ENCODE data around the gene SLC12A6.
A peak's percentile ranks its signal among the peaks of the same experiment; 100 is the strongest.

The SLC12A6 gene

DNA sequence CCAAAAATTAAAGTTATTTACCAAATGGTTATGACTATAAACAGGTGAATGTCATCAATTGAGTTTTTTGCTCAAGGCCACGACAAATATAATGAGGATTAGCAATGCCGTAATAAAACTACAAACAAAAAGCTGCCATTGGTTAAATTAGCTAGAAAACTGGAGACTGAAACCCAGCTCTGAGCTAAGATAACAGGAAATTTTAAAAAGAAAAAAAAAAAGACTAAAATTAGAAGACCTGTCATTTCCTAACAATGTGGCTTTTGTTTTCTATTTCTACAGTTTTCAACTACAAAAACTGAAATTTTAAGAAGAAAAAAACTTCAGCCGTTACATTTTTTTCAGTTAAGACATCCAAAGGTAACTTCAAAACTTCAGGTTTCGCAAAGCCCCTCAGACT, 9.7 kb downstream of the SLC12A6 start:
- peak in 1 of 2 donors; percentile 14 for DNase-seq

DNA sequence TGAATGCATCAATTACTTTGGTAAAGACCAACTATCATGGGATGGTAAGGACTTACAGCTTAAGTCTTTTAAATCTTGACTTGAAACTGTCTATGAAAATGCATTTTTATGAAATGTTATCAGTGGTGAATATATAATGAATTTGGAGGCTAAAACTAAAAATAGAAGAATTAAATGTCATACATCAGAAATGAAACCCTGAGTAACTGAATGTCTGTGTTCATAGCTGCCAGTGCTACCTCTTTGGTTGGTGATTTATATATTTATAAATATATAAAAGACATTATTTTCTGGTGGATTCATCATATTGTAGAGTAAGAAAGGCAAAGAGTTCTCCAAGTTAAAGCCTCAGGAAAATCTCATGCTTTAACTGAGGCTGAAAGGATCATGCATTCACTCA, 12.2 kb downstream of the SLC12A6 start:
- no peak for DNase-seq

DNA sequence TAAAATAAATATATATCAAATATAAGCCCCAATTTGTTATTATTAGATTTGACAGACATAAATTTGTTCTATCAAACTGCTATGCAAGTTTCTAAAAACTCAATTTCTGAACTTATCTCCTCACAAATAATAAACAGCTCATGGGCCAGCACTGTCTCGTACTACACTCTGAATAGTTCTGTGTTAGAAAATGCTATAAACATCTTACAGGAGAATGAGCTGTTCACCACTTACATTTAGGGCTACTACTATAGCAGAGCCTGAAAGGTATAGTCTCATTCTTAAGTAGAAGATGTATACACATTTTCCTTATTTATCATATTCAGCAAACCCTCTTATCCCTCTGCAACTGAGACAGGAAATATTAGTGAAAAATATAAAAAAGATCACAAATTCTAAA, 12.6 kb downstream of the SLC12A6 start:
- no peak for DNase-seq

DNA sequence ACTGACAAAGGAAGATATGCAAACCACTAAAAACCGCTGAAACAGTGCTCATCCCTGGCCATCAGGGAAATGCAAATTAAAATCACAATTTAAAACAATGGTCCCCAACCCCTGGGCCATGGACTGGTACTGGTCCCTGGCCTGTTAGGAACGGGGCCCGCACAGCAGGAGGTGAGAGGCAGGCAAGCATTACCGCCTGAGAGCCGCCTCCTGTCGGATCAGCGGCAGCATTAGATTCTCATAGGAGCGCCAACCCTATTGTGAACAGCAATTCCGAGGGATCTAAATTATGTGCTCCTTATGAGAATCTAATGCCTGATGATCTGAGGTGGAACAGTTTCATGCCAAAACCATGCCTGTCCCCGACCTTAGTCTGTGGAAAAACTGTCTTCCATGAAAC, 14.4 kb downstream of the SLC12A6 start:
- DNase-seq = no peak

DNA sequence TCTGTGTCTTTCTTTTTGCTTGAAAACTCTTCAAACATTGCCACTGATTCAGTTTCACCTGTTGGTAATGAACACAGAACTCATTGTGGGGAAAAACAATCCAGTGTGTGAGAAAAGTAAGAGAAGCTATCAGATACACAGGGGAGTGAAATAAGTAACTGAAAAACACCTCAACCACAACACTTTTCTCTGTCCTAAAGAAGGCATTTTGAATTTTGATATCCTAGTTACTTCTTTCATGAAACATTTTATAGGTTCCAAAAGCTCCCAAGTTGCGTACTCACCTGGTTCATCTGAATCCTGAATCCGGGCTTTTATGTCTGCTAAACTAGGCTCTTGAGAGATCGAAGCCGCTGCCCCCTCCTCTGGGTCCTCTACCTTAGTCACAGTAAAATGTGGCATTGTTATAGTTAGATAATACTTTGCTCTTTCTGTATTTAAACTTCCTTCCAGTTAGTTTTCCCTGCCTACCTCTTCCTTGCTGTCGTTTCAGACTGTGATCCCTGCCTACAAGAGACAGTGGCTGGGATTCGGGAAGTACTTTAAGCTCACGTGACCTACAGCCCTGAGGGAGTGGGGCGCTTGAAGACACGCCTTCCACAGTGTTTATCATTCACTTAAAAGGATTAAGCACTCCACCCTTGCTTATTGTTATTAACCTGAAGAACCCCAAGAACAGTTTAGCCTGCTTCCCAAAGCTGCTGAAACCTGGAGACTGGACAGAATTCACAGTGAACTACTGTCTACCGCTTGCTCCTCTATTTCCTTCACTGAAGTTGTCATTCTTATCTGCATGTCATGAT, 19.1 kb downstream of the SLC12A6 start:
- DNase-seq = peak; percentile 19 to 30

DNA sequence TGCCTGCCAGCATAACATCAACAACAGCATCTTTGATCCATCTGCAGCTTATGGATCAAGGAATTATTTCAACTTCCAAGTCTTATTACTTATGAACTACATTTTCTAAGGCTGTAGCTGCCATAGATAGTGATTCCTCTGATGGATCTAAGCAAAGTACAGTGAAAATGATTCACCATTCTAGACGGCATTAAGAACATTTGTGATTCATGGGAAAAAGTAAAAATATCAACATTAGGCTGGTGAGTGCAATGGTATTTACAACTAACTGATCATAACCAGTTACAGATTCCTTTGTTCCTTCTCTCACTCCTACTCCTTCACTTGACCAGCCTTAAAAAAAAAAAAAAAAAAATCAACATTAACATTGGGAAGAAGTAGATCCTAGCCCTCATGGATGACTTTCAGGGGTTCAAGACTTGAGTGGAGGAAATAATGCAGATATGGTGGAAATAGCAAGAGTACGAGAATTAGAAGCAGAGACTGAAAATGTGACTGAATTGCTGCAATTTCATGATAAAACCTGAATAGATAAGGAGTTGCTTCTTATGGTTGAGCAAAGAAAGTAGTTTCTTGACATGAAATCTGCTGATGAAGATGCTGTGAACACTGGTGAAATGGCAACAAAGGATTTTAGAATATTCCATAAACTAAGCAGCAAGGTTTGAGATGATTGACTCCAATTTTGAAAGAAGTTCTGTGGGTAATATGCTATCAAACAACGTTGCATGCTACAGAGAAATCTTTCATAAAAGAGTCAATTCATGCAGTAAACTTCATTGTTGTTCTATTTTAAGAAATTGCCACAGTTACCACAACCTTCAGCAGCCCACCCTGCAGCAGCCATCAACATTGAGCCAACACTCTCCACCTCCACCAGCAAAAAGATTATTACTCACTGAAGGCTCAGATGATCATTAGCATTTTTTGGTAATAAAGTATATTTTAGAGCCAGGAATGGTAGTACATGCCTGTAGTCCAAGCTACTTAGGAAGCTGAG, 22.8 kb downstream of the SLC12A6 start:
- DNase-seq = no peak

DNA sequence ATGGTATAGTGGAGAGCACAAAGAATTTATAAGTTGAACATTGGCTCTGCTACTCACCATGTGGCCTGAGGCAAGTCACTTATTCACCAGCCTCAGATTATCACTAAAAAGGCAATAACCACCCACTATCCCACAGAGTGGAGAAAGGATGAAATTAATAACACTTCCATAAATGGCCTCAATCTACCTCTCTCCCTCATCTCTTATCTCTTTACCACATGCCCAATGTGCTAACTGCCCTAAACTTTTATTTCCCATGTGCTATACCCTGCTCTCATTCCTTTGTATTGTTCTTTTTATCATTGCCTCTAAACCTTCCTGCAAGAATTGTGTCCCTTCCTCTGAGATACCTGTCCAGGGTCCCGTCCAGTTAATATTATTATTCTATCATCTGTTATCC, 26.0 kb downstream of the SLC12A6 start:
- DNase-seq = no peak

DNA sequence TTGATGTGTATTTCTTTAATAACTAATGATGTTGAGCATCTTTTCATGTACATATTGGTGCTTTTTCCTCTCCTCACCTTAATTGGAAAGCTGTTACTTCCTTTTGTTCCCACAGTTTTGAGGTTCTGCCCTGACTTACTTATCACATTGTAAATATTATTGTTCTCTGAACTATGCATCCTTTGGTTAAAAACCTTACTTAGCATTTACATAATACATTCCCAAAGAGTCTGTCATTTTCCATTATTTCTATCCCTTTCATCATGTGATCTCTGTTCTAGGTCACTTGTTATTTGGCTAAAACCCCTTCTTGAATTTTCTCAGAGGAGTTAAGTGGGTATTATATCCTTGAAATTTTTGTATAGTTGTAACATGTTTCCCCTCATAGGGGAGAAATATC, 33.0 kb downstream of the SLC12A6 start:
- no peak for DNase-seq

DNA sequence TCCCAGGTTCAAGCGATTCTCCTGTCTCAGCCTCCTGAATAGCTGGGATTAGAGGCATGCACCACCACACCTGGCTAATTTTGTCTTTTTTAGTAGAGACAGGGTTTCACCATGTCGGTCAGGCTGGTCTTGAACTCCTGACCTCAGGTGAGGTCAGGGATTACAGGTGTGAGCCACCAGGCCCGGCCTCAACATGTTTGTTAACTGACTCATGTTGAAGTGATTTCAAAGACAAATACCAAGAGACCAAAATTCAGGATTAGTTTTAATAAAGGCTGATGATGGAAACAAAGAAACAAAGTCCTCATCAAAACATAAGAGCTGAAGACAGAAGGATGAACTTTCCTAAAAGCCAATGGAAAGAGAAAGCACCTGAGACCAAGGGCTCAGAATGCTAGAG, 36.5 kb downstream of the SLC12A6 start:
- DNase-seq = no peak

DNA sequence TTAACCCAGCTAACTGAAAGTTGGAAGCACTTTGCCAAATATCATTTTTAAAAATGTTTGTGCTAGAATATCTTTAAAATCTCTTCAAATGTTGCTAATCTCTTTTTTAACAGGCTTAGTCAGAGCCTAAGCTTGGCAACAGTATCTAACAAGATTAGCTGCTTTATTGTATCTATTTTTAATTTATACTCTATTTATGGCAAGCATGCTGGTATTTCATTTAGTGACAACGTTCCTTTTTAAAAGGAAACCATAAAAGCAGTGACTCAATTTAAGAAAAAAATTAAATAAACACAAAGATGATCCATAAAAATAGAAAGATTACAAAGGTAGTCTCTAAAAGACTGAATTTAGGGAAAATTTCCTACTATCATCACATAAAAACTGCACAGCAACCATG, 40.5 kb downstream of the SLC12A6 start:
- no peak for DNase-seq

DNA sequence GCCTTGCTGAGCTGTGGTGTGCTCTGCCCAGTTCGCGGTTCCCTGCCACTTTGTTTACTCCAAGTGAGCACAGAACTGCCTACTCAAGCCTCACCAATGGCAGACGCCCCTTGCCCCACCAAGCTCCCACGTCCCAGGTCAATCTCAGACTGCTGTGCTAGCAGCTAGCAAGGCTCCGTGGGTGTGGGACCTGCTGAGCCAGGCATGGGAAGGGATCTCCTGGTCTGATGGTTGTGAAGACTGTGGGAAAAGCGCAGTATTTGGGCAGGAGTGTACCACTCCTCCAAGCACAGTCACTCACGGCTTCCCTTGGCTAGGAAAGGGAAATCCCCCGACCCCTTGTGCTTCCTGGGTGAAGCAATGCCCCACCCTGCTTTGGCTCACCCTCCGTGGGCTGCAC, 45.0 kb downstream of the SLC12A6 start:
- no peak for DNase-seq

DNA sequence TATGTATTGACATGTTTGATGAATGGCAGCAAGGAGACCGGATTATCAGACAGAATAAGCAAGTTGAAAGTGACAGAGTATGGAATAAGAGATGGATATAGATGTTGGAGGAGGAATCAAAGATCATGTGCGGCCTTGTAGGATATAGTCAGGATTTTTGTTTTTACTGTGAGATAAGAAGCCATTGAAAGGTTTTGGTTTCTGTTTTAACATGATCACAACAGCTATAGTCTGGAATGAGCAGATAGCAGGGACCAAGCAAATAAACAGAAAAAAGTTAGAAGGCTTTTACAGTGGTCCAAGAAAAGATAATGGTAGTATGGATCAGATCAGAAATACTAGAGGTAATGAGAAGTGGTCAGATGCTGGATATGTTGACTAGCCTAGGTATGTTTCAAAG, 52.6 kb downstream of the SLC12A6 start:
- no peak for DNase-seq

DNA sequence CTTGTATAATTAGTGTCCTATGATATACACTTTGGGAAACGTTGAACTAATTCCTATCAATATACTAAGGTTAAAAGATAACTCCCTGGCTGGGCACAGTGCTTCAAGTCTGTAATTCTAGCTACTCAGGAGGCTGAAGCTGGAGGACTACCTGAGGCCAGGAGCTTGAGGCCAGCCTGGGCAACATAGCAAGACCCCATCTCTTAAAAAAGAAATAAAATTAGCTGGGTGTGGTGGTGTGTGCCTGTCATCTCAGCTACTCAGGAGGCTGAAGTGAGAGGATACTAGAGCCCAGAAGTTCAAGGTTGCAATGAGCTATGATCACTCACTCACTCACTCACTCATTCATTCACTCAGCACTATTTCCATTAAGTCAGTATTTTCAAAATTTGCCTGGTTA, 55.2 kb downstream of the SLC12A6 start:
- no peak for DNase-seq

DNA sequence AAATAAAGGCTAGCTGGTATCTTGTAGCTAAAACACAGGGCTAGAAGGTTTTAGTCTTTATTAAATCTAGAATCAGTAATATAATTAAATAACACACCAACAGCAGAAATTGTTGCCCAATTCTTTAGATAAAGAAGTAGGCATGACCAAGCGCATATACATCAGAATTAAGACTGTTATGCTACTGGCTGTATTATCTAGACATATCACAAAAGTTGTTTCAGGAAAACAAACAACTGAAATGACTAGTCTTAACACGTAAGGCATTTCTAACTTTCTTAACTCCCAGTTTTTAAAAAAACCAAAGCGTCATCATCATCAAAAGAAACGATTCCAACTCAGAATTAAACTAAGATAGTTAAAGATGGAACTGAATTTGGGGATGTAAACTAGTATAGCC, 57.4 kb downstream of the SLC12A6 start:
- no peak for DNase-seq

DNA sequence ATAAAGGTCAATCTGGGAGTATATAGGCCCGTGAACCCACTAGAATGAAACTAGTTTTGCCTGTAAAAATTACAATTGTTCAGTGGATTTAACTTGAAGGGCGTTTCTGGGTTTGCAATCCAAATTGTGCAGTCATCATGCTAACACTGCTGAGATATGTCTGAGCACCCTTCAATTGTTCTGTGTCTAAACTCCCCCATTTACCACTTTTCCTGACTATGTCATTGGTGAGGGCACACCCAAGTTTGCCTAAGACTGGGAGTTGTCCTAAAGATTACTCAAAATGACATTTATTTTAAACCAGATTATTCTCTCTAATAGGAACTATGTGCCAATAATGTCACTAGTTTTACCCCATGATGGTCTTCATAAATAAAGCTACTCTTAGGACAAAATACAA, 58.2 kb downstream of the SLC12A6 start:
- DNase-seq = no peak

DNA sequence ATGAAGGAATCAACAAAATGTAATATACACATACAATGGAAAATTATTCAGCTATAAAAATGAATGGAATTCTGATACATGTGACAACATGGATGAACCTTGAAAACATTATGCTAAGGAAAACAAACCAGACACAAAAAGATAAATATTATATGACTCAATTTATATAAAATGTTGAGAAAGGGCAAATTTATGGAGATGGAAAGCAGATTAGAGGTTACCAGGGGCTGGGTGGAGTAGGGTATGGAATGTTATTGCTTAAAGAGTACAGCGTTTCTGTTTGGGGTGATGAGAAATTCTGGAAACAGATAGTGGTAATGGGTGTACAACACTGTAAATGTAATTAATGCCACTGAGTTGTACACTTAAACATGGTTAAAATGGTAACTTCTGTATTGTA, 61.9 kb downstream of the SLC12A6 start:
- no peak for DNase-seq

DNA sequence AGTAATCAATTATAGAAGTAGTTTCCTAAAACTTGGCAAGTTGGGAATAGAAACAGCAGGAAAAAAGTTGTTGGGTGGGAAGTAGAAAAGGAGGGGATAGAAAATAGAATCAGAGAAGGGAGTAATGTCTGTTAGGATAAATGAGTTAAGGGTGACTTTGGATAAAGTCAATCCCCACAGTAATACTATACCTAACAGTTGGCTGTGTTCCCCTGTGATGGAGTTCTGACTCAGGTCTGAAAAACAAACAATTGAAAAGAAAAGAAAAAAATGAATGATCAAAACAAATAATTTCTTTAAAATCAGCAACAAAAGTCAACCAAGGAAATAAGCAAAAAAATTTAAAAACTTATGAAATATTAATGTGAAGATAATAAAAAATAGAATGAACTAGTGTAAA, 62.4 kb downstream of the SLC12A6 start:
- no peak for DNase-seq

DNA sequence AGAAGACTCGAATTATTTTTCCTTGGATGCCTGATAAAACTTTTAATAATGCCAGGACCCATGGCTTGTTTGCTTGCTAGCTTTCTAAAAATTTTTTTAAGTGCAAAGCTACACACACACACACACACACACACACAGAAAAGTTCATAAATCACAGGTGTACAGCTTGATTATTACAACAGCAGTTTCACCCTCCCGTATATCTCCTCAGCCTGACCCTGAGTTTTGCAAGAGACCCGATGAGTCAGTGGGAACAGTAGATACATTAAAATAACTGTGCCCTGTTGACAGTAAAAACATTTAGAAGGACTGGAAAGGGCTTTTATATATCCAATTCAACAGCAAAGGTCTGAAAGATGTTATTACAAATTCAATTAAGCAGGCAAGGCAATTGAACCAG, 66.1 kb downstream of the SLC12A6 start:
- DNase-seq = no peak

DNA sequence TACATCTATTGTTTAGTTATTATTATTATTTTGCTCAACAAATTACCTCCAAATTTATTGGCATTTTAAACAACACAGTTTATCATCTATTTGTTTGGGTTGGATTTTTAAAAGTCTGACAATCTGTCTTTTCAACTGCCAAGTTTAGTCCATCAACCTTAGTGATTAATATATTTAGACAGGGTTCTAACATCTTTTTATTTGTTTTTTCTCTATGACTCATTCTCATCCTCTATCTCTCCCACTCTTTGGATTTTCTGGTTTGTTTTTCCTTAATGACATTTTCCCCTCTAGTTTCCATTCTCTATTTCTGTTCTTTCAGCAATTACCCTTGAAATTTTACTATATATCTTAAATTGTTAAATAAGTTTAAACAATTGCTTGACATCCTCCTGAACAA, 70.8 kb downstream of the SLC12A6 start:
- no peak for DNase-seq

DNA sequence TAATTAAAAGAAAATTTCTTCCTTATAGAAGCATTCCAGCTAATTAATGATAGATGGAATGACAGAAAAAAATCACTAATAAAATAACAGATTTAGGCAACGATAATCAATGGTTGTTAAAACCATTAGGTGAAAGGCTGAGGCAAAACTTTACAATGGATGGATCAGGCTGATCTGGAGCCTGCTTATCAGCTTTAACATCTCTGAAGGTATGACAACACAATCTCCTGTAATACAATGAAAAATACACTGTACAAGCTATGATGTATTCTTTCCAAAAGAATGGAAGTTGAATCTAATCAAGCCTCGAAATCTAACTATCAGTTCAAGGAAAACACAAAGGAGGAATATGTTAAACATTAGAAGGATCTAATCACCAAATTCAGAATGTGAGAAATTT, 73.5 kb downstream of the SLC12A6 start:
- no peak for DNase-seq

DNA sequence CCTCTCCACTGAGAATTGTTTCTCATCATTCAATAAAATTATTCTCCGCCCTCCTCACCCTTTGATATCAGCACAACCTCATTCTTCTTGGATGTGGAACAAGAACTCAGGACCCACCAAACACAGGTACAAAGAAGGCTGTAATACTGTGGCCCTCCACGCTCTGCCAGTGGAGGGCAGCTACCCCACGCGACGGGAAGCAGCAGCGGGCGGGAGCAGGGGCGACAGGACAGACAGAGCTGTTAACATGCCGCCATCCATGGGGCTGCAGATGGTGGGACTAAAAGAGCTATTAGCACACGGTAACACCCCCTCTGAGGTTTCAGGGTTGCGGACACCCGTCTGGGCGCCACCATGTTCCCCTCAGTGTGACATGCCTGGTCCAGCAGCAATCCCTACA, 75.2 kb downstream of the SLC12A6 start:
- DNase-seq = no peak

DNA sequence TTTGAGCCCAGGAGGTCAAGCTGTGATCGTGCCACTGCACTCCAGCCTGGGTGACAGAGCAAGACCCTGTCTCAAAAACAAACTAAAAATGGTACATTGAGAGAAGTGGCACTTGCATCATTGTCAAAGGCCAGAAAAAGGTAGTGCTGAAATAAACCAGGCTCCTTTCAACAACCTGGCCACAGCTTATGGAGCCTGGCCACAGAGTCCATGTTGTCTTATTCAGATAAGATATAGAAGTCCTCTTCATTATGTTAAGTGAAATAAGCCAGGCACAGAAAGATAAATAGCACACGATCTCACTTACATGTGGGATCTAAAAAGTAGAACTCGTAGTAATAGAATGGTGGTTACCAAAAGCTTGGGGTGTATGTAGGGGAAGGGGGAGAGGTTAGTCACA, 78.0 kb downstream of the SLC12A6 start:
- no peak for DNase-seq

DNA sequence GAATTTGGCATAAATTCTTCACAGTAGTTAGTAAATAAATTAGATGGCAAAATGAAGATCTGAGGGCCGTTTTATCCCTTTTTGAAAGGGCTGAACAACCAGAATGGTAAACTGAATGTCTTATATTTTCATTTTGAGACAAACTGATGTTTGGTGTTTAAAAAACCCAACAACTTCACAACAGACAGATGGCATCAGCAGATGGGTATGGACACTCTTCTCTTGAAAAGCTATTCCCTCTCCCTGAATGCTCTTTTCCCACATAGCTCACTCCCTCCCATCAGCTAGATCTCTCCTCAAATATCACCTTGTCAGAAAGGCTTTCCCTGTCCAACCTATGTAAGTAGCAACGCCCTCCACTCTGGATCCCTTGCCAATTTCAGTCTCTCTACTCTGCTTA, 79.4 kb downstream of the SLC12A6 start:
- DNase-seq = no peak

DNA sequence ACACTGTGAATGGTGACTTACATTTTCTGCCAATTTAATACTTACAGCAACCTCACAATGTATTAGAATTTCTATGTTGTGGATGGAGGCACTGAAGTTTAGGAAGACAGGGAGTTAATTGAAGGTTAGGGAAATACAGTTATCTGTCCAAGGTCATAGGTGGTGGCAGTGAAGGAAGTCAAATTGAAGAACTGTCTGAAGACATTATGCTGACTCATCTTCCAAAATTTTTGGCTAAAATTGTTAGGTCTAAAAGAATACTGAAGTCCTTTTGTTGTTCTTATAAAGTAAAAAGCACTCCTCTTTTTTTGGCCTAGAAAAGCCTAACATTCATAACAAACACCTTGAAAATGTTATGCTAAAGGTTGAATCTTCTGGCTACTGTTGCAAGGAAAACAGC, 85.0 kb downstream of the SLC12A6 start:
- DNase-seq = no peak

All from CD4-positive, alpha-beta T cell treated with Interleukin-1 beta for 1 hour (primary cell).